HG02623 (cell line): ENCODE data around the gene SECISBP2.
"Not testable (repeated sequence)": the region's sequence is repeated elsewhere in the genome, so short reads cannot be mapped to it uniquely, and the experiment has no call there.

Experiments
- ATAC-seq: cut with Tn5 transposase; IDR thresholded peaks from one replicate; pipeline ENCODE4 v1.9.1; 2021; ENCODE audit warnings: moderate library complexity; ENCODE audit not compliant: unreplicated experiment

The SECISBP2 gene

DNA sequence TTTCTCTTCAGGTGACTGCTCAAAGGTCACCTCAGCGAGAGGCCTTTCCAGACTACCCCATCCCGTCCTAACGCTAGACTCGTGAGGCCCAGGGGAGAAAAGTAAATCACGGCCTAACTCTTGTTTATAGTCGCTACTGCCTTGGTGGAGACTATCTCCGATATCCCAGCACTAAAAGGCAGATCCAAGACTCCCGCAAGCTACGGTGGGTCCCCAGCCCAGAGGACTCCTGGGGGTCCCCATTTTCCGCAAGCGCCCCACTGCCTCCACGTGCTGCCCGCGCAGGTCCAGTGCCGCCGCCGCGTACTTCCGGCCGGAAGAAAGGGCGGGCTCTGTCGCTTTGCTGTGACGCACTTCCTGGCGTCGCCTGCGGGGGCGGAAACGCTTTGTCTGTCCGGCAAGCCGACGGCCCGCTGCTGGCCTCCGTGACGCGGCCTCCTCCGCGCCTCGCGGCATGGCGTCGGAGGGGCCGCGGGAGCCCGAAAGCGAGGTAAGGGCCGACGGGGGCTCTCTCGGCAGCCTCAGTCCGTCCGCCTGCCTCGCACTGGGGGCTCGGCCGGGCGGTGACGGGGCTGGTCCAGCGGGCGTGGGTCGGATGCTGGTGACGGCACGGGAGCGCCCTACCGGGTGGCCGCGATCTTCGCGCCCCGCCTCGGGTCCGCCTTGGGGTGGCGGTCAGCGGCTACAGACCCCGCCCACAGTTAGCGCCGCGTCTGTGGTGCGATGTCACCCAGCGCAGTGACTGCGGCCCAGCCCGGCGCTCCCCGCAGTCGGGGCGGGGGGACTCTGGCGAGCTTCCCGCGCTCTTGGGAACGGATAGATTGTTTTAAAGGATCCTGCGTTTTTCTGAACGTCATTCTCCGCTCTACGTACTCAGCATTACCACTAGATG lies at the start of gene SECISBP2:
TSS of gene SECISBP2 (plus strand) at position 378 of the 892 bp plus-strand sequence. CDS start at position 455, 77 bp downstream.
- peak; percentile 88 for ATAC-seq

DNA sequence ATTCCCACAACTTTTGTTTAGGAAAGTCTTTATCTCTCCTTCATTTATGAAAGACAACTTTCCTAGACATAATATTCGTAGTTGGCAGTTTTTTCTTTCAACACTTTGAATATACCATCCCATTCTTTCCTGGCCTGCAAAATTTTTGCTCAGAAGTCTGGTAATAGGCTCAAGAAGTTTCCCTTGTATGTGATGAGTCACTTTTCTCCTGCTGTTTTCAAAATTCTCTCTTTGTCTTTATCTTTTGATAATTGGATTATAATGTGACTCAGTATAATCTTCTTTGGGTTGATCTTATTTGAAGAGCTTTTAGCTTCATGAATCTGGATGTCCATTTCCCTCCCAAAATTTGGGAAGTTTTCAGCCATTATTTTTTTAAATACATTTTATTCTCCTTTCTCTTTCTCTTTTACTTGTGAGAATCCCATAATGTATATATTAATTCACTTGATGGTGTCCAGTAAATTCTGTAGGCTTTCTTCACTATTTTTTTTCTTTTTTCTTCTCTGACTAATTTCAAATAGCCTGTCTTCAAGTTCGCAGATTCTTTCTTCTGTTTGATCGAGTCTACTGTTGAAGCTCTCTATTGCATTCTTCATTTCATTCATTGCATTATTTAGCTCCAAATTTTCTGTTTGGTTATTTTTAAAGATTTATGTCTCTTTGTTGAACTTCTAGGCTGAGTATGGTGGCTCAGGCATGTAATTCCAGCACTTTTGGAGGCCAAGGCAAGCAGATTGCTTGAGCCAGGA lies 44.6 kb upstream of the SECISBP2 start:
- ATAC-seq = no peak

DNA sequence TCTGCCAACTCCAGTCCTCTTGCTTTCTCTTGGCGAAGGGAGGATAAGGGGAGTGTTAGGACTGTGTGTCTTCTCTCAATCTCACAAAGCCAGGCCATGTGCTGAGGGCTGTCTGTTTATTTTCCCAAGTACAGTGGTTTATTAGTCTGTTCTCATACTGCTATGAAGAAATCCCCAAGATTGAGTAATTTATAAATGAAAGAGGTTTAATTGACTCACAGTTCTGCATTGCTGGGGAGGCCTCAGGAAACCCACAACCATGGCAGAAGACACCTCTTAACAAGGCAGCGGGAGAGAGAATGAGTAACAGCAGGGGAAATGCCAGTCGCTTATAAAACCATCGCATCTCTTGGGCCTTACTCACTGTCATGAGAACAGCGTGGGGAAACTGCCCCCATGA lies 43.5 kb upstream of the SECISBP2 start:
- ATAC-seq = no peak

DNA sequence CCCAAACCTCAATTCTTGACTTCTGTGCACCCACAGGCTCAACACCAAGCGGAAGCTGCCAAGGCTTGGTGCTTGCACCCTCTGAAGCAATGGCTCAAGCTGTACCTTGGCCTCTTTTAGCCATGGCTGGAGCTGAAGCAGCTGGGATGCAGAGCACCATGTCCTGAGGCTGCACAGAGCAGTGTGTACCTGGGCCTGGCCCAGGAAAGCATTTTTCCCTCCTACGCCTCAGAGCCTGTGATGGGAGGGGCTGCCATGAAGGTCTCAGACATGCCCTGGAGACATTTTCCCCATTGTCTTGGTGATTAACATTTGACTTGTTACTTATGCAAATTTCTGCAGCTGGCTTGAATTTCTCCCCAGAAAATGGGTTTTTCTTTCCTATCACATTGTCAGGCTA lies 42.3 kb upstream of the SECISBP2 start:
- not testable (repeated sequence) for ATAC-seq

DNA sequence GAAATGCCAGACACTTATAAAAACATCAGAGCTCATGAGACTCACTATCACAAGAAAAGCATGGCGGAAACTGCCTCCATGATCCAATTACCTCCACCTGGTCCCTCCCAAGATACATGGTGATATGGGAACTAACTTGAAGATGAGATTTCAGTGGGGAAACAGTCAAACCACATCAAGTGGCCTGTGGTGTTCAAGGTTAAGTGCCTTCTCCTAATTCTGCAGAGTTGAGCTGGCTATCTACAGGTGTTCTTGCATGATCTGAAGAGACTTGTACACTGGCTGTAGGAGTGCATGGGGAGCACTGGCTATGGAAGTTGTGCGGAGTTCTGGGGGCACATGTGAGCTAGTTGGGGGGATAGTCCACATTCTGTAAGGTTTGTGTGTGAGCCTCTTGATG lies 41.3 kb upstream of the SECISBP2 start:
- no peak for ATAC-seq

- ATAC-seq = peak; percentile 60
Observed at GRCh38 chr9:89277454-89277853, 40.8 kb upstream of the SECISBP2 start.

DNA sequence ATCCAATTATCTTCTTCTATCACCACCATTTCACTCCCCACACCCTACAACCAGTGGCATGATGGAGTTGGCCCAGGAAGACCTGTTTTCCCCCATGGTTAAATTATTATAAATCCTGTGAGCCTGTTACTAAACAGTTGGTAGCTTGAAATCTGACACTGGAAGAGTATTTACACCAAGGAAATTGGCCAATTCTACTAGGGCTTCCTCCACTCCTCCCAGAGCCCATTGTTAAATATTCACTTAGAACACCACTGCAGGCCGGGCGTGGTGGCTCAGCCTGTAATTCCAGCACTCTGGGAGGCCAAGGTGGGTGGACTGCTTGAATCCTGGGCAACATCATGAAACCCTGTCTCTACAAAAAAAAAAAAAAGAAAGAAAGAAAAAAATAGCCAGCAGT lies 39.7 kb upstream of the SECISBP2 start:
- no peak for ATAC-seq

- no peak for ATAC-seq
Observed at GRCh38 chr9:89278997-89279739, 39.1 kb upstream of the SECISBP2 start.

- no peak for ATAC-seq
Observed at GRCh38 chr9:89281106-89281505, 37.2 kb upstream of the SECISBP2 start.

DNA sequence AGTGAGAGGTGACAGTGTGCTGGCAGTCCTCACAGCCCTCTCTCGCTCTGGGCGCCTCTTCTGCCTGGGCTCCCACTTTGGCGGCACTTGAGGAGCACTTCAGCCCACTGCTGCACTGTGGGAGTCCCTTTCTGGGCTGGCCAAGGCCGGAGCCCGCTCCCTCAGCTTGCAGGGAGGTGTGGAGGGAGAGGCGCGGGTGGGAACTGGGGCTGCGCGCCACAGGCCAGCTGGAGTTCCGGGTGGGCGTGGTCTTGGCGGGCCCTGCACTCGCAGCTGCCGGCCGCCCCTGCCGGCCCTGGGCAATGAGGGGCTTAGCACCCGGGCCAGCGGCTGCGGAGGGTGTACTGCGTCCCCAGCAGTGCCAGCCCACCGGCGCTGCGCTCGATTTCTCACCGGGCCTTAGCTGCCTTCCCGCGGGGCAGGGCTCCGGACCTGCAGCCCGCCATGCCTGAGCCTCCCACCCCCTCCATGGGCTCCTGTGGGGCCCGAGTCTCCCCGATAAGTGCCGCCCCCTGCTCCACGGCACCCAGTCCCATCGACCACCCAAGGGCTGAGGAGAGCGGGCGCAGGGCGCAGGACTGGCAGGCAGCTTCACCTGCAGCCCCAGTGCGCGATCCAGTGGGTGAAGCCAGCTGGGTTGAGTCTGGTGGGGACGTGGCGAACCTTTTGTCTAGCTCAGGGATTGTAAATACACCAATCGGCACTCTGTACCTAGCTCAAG lies 35.9 kb upstream of the SECISBP2 start:
- ATAC-seq = not testable (repeated sequence)

GRCh38 chr9:89284076-89284475 lies 34.2 kb upstream of the SECISBP2 start:
- no peak for ATAC-seq

DNA sequence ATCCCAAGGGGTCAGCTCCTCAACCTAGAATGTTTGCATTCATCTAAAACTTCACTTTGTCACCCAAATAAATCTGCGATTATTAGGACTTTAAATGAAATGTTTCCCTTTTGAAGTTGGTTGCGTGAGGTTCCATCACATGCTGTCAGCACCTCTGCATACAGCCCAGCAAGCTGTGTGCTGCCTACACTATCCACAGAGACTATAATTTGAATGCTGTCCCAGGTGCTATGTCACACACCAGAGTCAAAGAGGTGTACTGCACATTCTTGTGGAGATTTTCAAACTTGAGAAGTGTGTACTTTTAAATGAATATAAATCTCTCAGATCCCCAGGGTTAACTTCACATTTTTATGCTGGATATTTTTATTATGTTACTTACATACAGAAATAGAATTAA lies 26.6 kb upstream of the SECISBP2 start:
- ATAC-seq = no peak

DNA sequence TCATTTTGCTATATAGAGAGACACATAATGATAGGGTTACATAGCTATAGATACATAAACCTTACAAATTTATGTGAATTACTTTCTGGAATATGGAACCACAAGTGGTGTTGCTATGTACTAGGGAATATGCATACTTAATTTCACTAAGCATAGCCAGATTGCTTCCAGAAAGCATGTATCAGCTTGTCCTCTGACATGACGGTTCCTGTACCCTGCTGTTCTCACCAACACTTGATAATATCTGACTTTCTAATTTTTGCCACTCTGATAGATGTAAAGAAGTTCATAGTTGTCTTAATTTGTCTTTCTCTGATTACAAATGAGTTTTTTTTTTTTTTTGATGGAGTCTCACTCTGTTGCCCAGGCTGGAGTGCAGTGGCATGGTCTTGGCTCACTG lies 25.3 kb upstream of the SECISBP2 start:
- no peak for ATAC-seq

DNA sequence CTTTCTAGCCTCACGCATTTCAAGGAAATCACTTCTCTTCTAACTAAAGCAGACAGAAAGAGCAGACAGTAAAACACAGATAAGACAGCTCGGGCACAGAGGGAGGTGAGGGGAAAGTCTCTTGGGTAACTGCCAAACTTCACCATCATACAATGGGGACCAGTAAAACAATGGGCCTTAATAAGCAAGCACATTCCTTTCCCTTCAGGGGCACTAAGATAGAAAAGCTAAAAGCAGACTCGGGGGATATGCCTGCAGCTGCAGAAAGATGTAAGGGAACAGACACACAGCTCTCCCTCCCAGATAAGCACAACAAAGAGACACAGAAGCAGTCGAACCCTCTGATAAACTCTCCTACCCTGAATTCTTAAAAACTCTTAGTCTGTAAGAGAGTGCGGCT lies 22.9 kb upstream of the SECISBP2 start:
- no peak for ATAC-seq

- not testable (repeated sequence) for ATAC-seq
Observed at GRCh38 chr9:89301996-89302395, 16.3 kb upstream of the SECISBP2 start.

GRCh38 chr9:89304020-89304833 lies 14.1 kb upstream of the SECISBP2 start:
- no peak for ATAC-seq

DNA sequence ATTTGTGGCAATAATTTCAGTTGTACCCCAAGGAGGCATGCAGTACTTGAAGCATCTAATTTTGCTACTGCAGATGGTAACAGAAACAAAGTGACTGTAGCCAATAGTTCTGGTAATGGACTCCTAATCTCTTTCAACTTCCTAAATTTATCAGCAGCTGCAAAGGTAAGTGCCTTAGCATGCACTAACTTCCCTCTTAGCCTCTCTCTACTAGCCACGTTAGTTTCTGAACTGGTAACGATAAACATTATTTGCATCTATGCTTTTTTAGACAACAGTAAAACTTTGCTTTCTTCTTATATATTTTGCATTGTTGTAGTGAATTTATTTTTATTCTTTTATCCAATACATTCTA lies 13.5 kb upstream of the SECISBP2 start:
- ATAC-seq = no peak

GRCh38 chr9:89305868-89306267 lies 12.4 kb upstream of the SECISBP2 start:
- no peak for ATAC-seq

DNA sequence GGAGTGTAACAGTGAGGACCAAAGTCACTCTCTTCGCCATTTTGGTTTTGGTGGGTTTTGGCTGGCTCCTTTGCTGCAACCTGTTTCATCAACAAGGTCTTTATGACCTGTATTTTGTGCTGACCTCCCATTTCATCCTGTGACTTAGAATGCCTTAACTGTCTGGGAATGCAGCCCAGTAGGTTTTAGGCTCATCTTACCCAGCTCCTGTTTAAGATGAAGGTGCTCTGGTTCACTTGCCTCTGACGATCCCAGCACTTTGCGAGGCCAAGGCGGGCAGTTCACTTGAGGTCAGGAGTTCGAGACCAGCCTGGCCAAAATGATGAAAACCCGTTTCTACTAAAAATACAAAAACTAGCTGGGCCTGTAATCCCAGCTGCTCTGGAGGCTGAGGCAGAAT lies 9.1 kb upstream of the SECISBP2 start:
- ATAC-seq = no peak
